C4-2B (cell line): ENCODE results near the gene CES2.
A peak's percentile ranks its signal among the peaks of the same experiment; 100 is the strongest.

Source experiments
- H3K27ac ChIP-seq: fragments of 450-650 bp; 2 replicates; pipeline ENCODE4 v1.5.1; 2017
- ZFX ChIP-seq: fragments of 450-650 bp; IDR thresholded peaks from 2 replicates; pipeline ENCODE4 v1.6.1; 2017
- TF ChIP-seq, protein P1 (sequence below): fragments of 450-650 bp; conservative IDR thresholded peaks from 2 replicates; pipeline ENCODE4 v1.5.1; 2017; ENCODE audit warnings: mild to moderate bottlenecking

The CES2 gene

GRCh38 chr16:66926961-66927436, 8.3 kb upstream of the CES2 start:
- no peak overlapping the region for H3K27ac ChIP-seq
- no peak for TF ChIP-seq ZFX
- TF ChIP-seq, protein P1, sequence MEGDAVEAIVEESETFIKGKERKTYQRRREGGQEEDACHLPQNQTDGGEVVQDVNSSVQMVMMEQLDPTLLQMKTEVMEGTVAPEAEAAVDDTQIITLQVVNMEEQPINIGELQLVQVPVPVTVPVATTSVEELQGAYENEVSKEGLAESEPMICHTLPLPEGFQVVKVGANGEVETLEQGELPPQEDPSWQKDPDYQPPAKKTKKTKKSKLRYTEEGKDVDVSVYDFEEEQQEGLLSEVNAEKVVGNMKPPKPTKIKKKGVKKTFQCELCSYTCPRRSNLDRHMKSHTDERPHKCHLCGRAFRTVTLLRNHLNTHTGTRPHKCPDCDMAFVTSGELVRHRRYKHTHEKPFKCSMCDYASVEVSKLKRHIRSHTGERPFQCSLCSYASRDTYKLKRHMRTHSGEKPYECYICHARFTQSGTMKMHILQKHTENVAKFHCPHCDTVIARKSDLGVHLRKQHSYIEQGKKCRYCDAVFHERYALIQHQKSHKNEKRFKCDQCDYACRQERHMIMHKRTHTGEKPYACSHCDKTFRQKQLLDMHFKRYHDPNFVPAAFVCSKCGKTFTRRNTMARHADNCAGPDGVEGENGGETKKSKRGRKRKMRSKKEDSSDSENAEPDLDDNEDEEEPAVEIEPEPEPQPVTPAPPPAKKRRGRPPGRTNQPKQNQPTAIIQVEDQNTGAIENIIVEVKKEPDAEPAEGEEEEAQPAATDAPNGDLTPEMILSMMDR: no peak

GRCh38 chr16:66927918-66928649, 7.2 kb upstream of the CES2 start:
- no peak overlapping the region for H3K27ac ChIP-seq
- TF ChIP-seq ZFX: no peak
- TF ChIP-seq, protein P1: no peak

DNA sequence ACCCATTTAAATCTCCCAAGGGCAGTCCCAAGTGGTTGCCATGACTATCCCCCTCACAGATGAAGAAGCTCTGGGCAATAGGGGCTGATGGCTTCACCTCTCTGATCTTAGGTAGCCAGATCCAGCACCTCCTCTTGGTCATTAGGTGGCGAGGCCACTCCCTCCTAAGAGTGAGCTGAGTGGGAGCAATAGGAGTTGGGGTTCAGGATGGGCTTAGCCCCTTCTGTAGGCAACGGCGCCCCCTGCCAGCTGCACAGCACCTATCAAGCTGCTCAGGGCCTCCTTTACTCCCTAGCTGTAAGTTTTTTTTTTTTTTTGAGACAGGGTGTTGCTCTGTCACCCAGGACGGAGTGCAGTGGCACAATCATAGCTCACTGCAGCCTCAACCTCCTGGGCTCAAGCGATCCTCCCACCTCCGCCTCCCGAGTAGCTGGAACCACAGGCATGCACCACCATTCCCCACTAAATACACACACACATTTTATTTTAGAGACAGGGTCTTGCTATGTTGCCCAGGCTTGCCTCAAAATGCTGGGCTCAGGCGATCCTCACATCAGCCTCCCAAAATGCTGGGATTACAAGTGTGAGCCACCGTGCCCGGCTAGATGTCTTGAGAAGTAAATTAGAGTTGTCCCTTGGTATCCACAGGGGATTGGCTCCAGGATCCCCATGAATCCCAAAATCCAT, 6.5 kb upstream of the CES2 start:
- TF ChIP-seq, protein P1: no peak
- no peak for TF ChIP-seq ZFX
- no peak overlapping the region for H3K27ac ChIP-seq

DNA sequence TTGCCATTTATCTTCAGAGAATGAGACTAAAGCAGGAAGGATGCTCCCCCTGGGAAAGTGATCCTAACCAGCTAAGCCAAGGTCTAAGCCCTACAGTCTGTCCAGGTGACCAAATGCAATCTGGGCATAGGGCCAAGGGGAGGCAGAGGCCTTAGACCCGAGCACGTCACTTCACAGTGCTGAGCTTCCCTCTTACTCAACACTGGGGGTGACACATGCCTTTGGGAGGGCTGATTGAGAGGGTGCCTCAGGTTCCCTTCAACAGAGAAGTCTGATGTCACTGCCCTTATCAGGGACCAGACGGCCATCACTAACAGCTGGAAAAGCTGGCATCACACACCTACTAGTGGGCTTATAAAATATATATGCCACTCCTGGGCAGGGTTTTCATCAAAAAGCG, 5.1 kb upstream of the CES2 start:
- no peak overlapping the region for H3K27ac ChIP-seq
- TF ChIP-seq, protein P1: no peak
- TF ChIP-seq ZFX: no peak

- no peak for TF ChIP-seq ZFX
- TF ChIP-seq, protein P1: no peak
- H3K27ac ChIP-seq: no peak overlapping the region
Measured at GRCh38 chr16:66931665-66932064, 3.7 kb upstream of the CES2 start.

DNA sequence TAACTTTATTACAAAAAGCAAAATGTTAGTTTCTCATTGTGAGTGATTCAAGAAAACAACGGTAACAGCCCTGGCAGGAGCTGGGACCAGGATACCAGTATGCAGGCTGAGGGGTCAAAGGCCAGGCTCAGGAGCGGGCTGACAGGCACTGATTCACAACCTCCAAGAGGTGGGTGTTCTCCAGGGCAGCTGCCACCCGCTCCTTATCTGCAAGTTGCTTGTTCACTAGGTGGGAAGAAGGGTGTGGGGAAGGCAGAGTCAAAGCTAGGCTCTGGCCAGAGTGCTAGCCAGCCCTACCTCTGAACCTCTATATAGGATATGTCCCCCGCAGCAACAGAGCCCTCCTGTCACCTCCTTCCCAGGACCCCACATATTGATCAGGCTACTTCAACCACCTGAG, 3.2 kb upstream of the CES2 start:
- TF ChIP-seq ZFX: no peak
- TF ChIP-seq, protein P1: no peak

GRCh38 chr16:66933776-66934137, 1.6 kb upstream of the CES2 start:
- TF ChIP-seq ZFX: no peak
- TF ChIP-seq, protein P1: no peak
- peak overlapping the region; percentile 89 for H3K27ac ChIP-seq

More for the DNA sequence above, 3.2 kb upstream of the CES2 start:
- H3K27ac ChIP-seq: no peak overlapping the region
